HepG2 (cell line): Measurements from ENCODE around the gene FREM3. TPM values are rescaled to one million over a fixed set of nuclear protein-coding genes. Genes with fewer than 3 reads are reported as not detected.
"Not testable (repeated sequence)": the region's sequence is repeated elsewhere in the genome, so short reads cannot be mapped to it uniquely, and the experiment has no call there.

Source experiments
- ATAC-seq: fragments of 200-7000 bp; cut with Tn5 transposase; 3 replicates; pipeline ENCODE4 v1.9.1; 2020; ENCODE audit warnings: mild to moderate bottlenecking, moderate library complexity
- BruUV-seq: library from RNA; stranded (reverse); fragments of 400-500 nt; replicated peaks from 2 replicates; lab custom pipeline; 2021; lab: Mats Ljungman, UMichigan
- CTCF ChIA-PET: fragments of 300-600 bp; formaldehyde crosslinking; extraction: SDS; loops from one replicate; lab custom pipeline; 2021; ENCODE audit warnings: low total read pairs, inconsistent platforms, low intra/inter-chr PET ratio; lab: Yijun Ruan, JAX
- POLR2A ChIA-PET: fragments of 350-600 bp; sonication (Branson Sonifier 250); formaldehyde crosslinking; loops from one replicate; lab custom pipeline; 2020; ENCODE audit warnings: antibody characterized with exemption, inconsistent platforms; lab: Yijun Ruan, JAX
- DNase-seq: peaks from one replicate; pipeline ENCODE4 v3.0.0-alpha.2; 2015; ENCODE audit warnings: low spot score
- FAIRE-seq: peaks from 3 replicates; lab custom pipeline; 2011; peaks lifted over from hg19 to GRCh38; lab: Jason Lieb, UNC
- H2AFZ ChIP-seq: one replicate; pipeline ENCODE4 v1.6.1; 2011; ENCODE audit warnings: low read length, inconsistent platforms
- H3K27ac ChIP-seq: fragments of 300-600 bp; 3 replicates; pipeline ENCODE4 v1.8.0; 2011; ENCODE audit warnings: mixed run types, mild to moderate bottlenecking, mixed read lengths, low read length, inconsistent platforms; ENCODE audit not compliant: insufficient read depth; ENCODE audit errors: extremely low read length
- H3K27me3 ChIP-seq, 2 experiments: fragments of 200-600 bp in 1 of 2; 2 replicates in 1 of 2; 3 replicates in 1 of 2; pipeline versions ENCODE4 v1.6.0 to v1.8.0; 2011; ENCODE audit warnings: low read length in 2 of 2, mild to moderate bottlenecking in 2 of 2, moderate library complexity in 2 of 2, inconsistent platforms in 1 of 2; ENCODE audit not compliant: insufficient read depth in 2 of 2, control insufficient read depth in 1 of 2
- H3K36me3 ChIP-seq, 2 experiments: fragments of 200-600 bp in 1 of 2; replicated peaks in 1 of 2; 2 replicates in 1 of 2; 3 replicates in 1 of 2; pipeline versions ENCODE4 v1.5.1 to v1.8.0; 2011; ENCODE audit warnings: low read length in 2 of 2, inconsistent platforms in 1 of 2; ENCODE audit not compliant: insufficient read depth in 2 of 2, control insufficient read depth in 1 of 2
- H3K4me1 ChIP-seq: 2 replicates; pipeline ENCODE4 v1.5.1; 2012; ENCODE audit warnings: low read length, inconsistent platforms; ENCODE audit not compliant: insufficient read depth
- H3K4me2 ChIP-seq: 2 replicates; pipeline ENCODE4 v1.6.0; 2011; ENCODE audit warnings: low read depth, low read length, inconsistent platforms
- H3K4me3 ChIP-seq, 3 experiments: fragments of 200-600 bp in 1 of 3; sonication (generic), shearing (Covaris generic) in 1 of 3; replicated peaks in 1 of 3; 2 replicates each; pipeline ENCODE4 v1.5.1; 2011 to 2016; ENCODE audit warnings: low read length in 3 of 3, inconsistent platforms in 2 of 3, low read depth in 2 of 3, mild to moderate bottlenecking in 2 of 3, control low read depth in 1 of 3, mixed read lengths in 1 of 3; ENCODE audit not compliant: insufficient read depth in 1 of 3
- H3K79me2 ChIP-seq: one replicate; pipeline ENCODE4 v1.6.1; 2011; ENCODE audit warnings: low read length, inconsistent platforms; ENCODE audit not compliant: insufficient read depth
- H3K9ac ChIP-seq: 2 replicates; pipeline ENCODE4 v1.6.0; 2011; ENCODE audit warnings: mild to moderate bottlenecking, low read depth, low read length, inconsistent platforms; ENCODE audit not compliant: insufficient read depth
- H3K9me3 ChIP-seq: 2 replicates; pipeline ENCODE4 v1.5.1; 2012; ENCODE audit warnings: mild to moderate bottlenecking, low read length
- H4K20me1 ChIP-seq: 2 replicates; pipeline ENCODE4 v1.6.0; 2011; ENCODE audit warnings: inconsistent platforms, mild to moderate bottlenecking, low read length, moderate library complexity; ENCODE audit not compliant: insufficient read depth
- ARID2 ChIP-seq: sonication (generic); formaldehyde crosslinking; IDR thresholded peaks from 2 replicates; pipeline ENCODE4 v1.8.1; 2022; ENCODE audit warnings: mild to moderate bottlenecking, missing genetic modification reagents, borderline replicate concordance
- ATRX ChIP-seq: sonication (generic); formaldehyde crosslinking; IDR thresholded peaks from 2 replicates; pipeline ENCODE4 v1.4.0; 2020; ENCODE audit warnings: missing genetic modification reagents, borderline replicate concordance
- HMG20B ChIP-seq: conservative IDR thresholded peaks from 2 replicates; pipeline ENCODE4 v1.6.1; 2016; ENCODE audit warnings: missing genetic modification reagents, missing compliant biosample characterization
- HNRNPK ChIP-seq: fragments of 200-400 bp; formaldehyde crosslinking; IDR thresholded peaks from 2 replicates; pipeline ENCODE4 v1.6.1; 2018; ENCODE audit warnings: low read length, low read depth, moderate library complexity, mild to moderate bottlenecking; ENCODE audit not compliant: poor library complexity, severe bottlenecking
- HOMEZ ChIP-seq: IDR thresholded peaks from 2 replicates; pipeline ENCODE4 v1.6.1; 2016; ENCODE audit warnings: low read depth
- MAF1 ChIP-seq: sonication (generic); formaldehyde crosslinking; IDR thresholded peaks from 2 replicates; pipeline ENCODE4 v1.5.0; 2020; ENCODE audit warnings: missing genetic modification reagents, borderline replicate concordance
- NAIF1 ChIP-seq: sonication (generic); formaldehyde crosslinking; IDR thresholded peaks from 2 replicates; pipeline ENCODE4 v1.5.0; 2020; ENCODE audit warnings: mild to moderate bottlenecking, missing genetic modification reagents, borderline replicate concordance
- NFYC ChIP-seq: IDR thresholded peaks from 2 replicates; pipeline ENCODE4 v1.6.1; 2016; ENCODE audit warnings: missing genetic modification reagents, missing compliant biosample characterization
- SP2 ChIP-seq: sonication (generic); formaldehyde crosslinking; IDR thresholded peaks from 2 replicates; pipeline ENCODE4 v1.5.1; 2020; ENCODE audit warnings: mild to moderate bottlenecking, missing genetic modification reagents
- STAG1 ChIP-seq: sonication (generic); formaldehyde crosslinking; IDR thresholded peaks from 2 replicates; pipeline ENCODE4 v1.4.0; 2020; ENCODE audit warnings: missing genetic modification reagents
- STAT5B ChIP-seq: sonication (generic); formaldehyde crosslinking; IDR thresholded peaks from 2 replicates; pipeline ENCODE4 v1.4.0; 2020; ENCODE audit warnings: missing genetic modification reagents
- ZNF225 ChIP-seq: sonication (generic); formaldehyde crosslinking; IDR thresholded peaks from 2 replicates; pipeline ENCODE4 v1.4.0; 2020; ENCODE audit warnings: mild to moderate bottlenecking, missing genetic modification reagents
- ZNF468 ChIP-seq: sonication (generic); formaldehyde crosslinking; IDR thresholded peaks from 2 replicates; pipeline ENCODE4 v1.8.0; 2022; ENCODE audit warnings: mild to moderate bottlenecking, moderate library complexity, missing genetic modification reagents
- ZNF629 ChIP-seq: sonication (generic); formaldehyde crosslinking; conservative IDR thresholded peaks from 2 replicates; pipeline ENCODE4 v1.5.0; 2020; ENCODE audit warnings: missing genetic modification reagents
- WGBS: methylation state at CpG from one replicate; pipeline ENCODE4 v1.1.6; 2017; ENCODE audit warnings: low lambda C conversion rate; 5-methylcytosine and 5-hydroxymethylcytosine counted together
- in situ Hi-C: cut with HindIII; loops from 2 replicates; pipeline ENCODE4 v1.10.0; 2017; ENCODE audit warnings: low pct_unique_long_range_greater_than_20kb; ENCODE audit not compliant: extremely low pct_ligation_motif_present
- intact Hi-C: fragments of 100-400 bp; cut with micrococcal nuclease; formaldehyde crosslinking; loops from one replicate; pipeline ENCODE4 v1.10.0; 2022; ENCODE audit not compliant: unreplicated experiment
- polyA plus RNA-seq, 8 experiments: library from polyadenylated mRNA; depleted of rRNA in 3 of 8; stranded (reverse) in 7 of 8; unstranded in 1 of 8; fragments of >200 nt; fragmentation: Illumina TruSeq in 4 of 8; extraction: Trizol in 4 of 8; gene quantifications; 2 replicates each; pipeline versions ENCODE4 v1.2.1 to v1.2.3, GENCODE V29; 2011 to 2016; ENCODE audit warnings: low read depth in 4 of 8, missing spikeins in 1 of 8, mixed read lengths in 1 of 8; ENCODE audit not compliant: insufficient read depth in 1 of 8
- total RNA-seq, 5 experiments: library from RNA; depleted of rRNA; stranded (reverse); fragments of >200 nt; fragmentation: Illumina TruSeq; extraction: Trizol; gene quantifications; 2 replicates each; pipeline ENCODE4 v1.2.3, GENCODE V29; 2016; ENCODE audit warnings: low read depth in 1 of 5
- TF ChIP-seq, protein P1 (sequence below): sonication (generic); formaldehyde crosslinking; IDR thresholded peaks from 2 replicates; pipeline ENCODE4 v1.4.0; 2020; ENCODE audit warnings: missing genetic modification reagents
- TF ChIP-seq, protein P2 (sequence below): IDR thresholded peaks from 2 replicates; pipeline ENCODE4 v1.6.1; 2018; ENCODE audit warnings: missing genetic modification reagents, mild to moderate bottlenecking, missing compliant biosample characterization

The FREM3 gene
- total and polyA plus RNA-seq, 2 of the 13 experiments (the other 11 are each of a cell fraction or from before 2014, with no cell fraction given): not detected

- no peak overlapping the region for H3K4me2 ChIP-seq
- H3K9me3 ChIP-seq: no peaks in the 10 kb centered on the region
- intact Hi-C loops (no loop called here), in situ Hi-C loops (no loop called here)
- no peaks in the 10 kb centered on the region for H3K27me3 ChIP-seq
- no peaks in the 10 kb centered on the region for H3K79me2 ChIP-seq
- H2AFZ ChIP-seq: no peak overlapping the region
- no peak overlapping the region for H3K4me3 ChIP-seq
- H3K36me3 ChIP-seq: no peaks in the 10 kb centered on the region
- no peak overlapping the region for H3K9ac ChIP-seq
- TF ChIP-seq HMG20B (CRISPR knock-in tag) (no peak), ZNF225 (CRISPR knock-in tag) (no peak), STAG1 (CRISPR knock-in tag) (no peak), HOMEZ (no peak), ARID2 (CRISPR knock-in tag) (no peak), NFYC (CRISPR knock-in tag) (no peak), SP2 (no peak), STAT5B (CRISPR knock-in tag) (no peak), ZNF468 (CRISPR knock-in tag) (no peak), NAIF1 (CRISPR knock-in tag) (no peak), ATRX (CRISPR knock-in tag) (no peak), ZNF629 (CRISPR knock-in tag) (no peak), MAF1 (CRISPR knock-in tag) (no peak), HNRNPK (no peak)
- TF ChIP-seq, protein P1, sequence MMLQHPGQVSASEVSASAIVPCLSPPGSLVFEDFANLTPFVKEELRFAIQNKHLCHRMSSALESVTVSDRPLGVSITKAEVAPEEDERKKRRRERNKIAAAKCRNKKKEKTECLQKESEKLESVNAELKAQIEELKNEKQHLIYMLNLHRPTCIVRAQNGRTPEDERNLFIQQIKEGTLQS: no peak
- TF ChIP-seq, protein P2, sequence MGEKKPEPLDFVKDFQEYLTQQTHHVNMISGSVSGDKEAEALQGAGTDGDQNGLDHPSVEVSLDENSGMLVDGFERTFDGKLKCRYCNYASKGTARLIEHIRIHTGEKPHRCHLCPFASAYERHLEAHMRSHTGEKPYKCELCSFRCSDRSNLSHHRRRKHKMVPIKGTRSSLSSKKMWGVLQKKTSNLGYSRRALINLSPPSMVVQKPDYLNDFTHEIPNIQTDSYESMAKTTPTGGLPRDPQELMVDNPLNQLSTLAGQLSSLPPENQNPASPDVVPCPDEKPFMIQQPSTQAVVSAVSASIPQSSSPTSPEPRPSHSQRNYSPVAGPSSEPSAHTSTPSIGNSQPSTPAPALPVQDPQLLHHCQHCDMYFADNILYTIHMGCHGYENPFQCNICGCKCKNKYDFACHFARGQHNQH (CRISPR knock-in tag): no peak
- FAIRE-seq (no peak), DNase-seq (no peak), ATAC-seq (no peak)
- no TSS peak for BruUV-seq
- ChIA-PET CTCF (no interaction called here), POLR2A (no interaction called here)
- no peaks in the 10 kb centered on the region for H3K4me1 ChIP-seq
- WGBS: 0% methylated on average over 1 of the region's 1 CpG
- no peak overlapping the region for H3K27ac ChIP-seq
- H4K20me1 ChIP-seq: no peaks in the 10 kb centered on the region
Measured at GRCh38 chr4:143721317-143721716, 20.8 kb upstream of the FREM3 start.

- H3K4me2 ChIP-seq, H3K36me3 ChIP-seq, H3K4me1 ChIP-seq, FAIRE-seq, H3K4me3 ChIP-seq, H3K9ac ChIP-seq, ATAC-seq, H3K9me3 ChIP-seq, CTCF ChIA-PET, H4K20me1 ChIP-seq, BruUV-seq, intact Hi-C loops, H3K27me3 ChIP-seq, H2AFZ ChIP-seq, H3K79me2 ChIP-seq, DNase-seq, H3K27ac ChIP-seq, POLR2A ChIA-PET, in situ Hi-C loops: not testable (repeated sequence)
- no CpG with 5 or more reads among the region's 1 CpG for WGBS
Measured at GRCh38 chr4:143718748-143719147, 18.3 kb upstream of the FREM3 start.
